ENCODE measurements around the gene TRAPPC10.

Gene TRAPPC10

GRCh38 chr21:44011579-44012473, at the start of gene TRAPPC10:
Gene TRAPPC10, plus strand, starts transcription at chr21:44012309. Its CDS starts 185 bp downstream, at chr21:44012494.
- peak; percentile 94 for DNase-seq

- no peak for DNase-seq
These were observed 46.1 kb upstream of the TRAPPC10 start for GRCh38 chr21:43965911-43966585.

GRCh38 chr21:43966946-43967512, 45.1 kb upstream of the TRAPPC10 start:
- no peak for DNase-seq

- DNase-seq, result no peak
These were observed 44.1 kb upstream of the TRAPPC10 start for GRCh38 chr21:43967981-43968380.

- no peak for DNase-seq
These were observed 43.5 kb upstream of the TRAPPC10 start for GRCh38 chr21:43968410-43969114.

GRCh38 chr21:43969115-43969444, 43.0 kb upstream of the TRAPPC10 start:
- no peak for DNase-seq

- no peak for DNase-seq
These were observed 41.6 kb upstream of the TRAPPC10 start for GRCh38 chr21:43970551-43970950.

- no peak for DNase-seq
These were observed 40.7 kb upstream of the TRAPPC10 start for GRCh38 chr21:43971201-43971991.

- no peak for DNase-seq
These were observed 40.2 kb upstream of the TRAPPC10 start for GRCh38 chr21:43971992-43972255.

GRCh38 chr21:43972850-43973633, 39.1 kb upstream of the TRAPPC10 start:
- DNase-seq, result no peak

- DNase-seq, result no peak
These were observed 38.5 kb upstream of the TRAPPC10 start for GRCh38 chr21:43973634-43973955.

- DNase-seq, result no peak
These were observed 37.2 kb upstream of the TRAPPC10 start for GRCh38 chr21:43974791-43975468.

GRCh38 chr21:43975469-43976098, 36.5 kb upstream of the TRAPPC10 start:
- DNase-seq, result peak; percentile 87

GRCh38 chr21:43976661-43977060, 35.4 kb upstream of the TRAPPC10 start:
- no peak for DNase-seq

- DNase-seq, result no peak
These were observed 34.0 kb upstream of the TRAPPC10 start for GRCh38 chr21:43978060-43978459.

- DNase-seq, result no peak
These were observed 32.5 kb upstream of the TRAPPC10 start for GRCh38 chr21:43979654-43980053.

- DNase-seq, result no peak
These were observed 30.8 kb upstream of the TRAPPC10 start for GRCh38 chr21:43981151-43981870.

- DNase-seq, result no peak
These were observed 30.3 kb upstream of the TRAPPC10 start for GRCh38 chr21:43981871-43982210.

GRCh38 chr21:43982489-43983078, 29.5 kb upstream of the TRAPPC10 start:
- DNase-seq, result no peak

- DNase-seq, result no peak
These were observed 28.7 kb upstream of the TRAPPC10 start for GRCh38 chr21:43983390-43983789.
